HEK293 (cell line): ENCODE measurements around the gene LRRC7.

Experiments used
- CTCF ChIA-PET: fragments of 350-600 bp; formaldehyde crosslinking; extraction: SDS; loops from one replicate; lab custom pipeline; 2021; ENCODE audit warnings: antibody characterized with exemption; lab: Yijun Ruan, JAX
- POLR2A ChIA-PET: fragments of 300-600 bp; formaldehyde crosslinking; extraction: SDS; loops from one replicate; lab custom pipeline; 2020; ENCODE audit warnings: antibody characterized with exemption, inconsistent platforms; lab: Yijun Ruan, JAX
- H3K27ac ChIP-seq: fragments of 200-500 bp; sonication (Bioruptor generic); 2 replicates; pipeline ENCODE4 v1.5.1; 2014; ENCODE audit warnings: low read depth, low read length, control low read depth, inconsistent platforms; ENCODE audit errors: extremely low read depth
- H3K36me3 ChIP-seq, 2 experiments: fragments of 200-500 bp in 1 of 2; sonication (Bioruptor generic) in 1 of 2; 1 replicate in 1 of 2; 2 replicates in 1 of 2; pipeline ENCODE4 v1.5.1; 2014 to 2017; ENCODE audit warnings: inconsistent platforms in 2 of 2, low read length in 2 of 2; ENCODE audit not compliant: control insufficient read depth in 2 of 2, insufficient read depth in 1 of 2
- H3K4me1 ChIP-seq: fragments of 200-500 bp; sonication (Bioruptor generic); 2 replicates; pipeline ENCODE4 v1.5.1; 2014; ENCODE audit warnings: mild to moderate bottlenecking, low read length, inconsistent platforms; ENCODE audit not compliant: control insufficient read depth, insufficient read depth
- H3K4me3 ChIP-seq: 2 replicates; pipeline ENCODE4 v1.5.1; 2011; ENCODE audit warnings: low read depth, mild to moderate bottlenecking, control low read depth, low read length, moderate library complexity
- H3K9me3 ChIP-seq: fragments of 200-500 bp; sonication (Bioruptor generic); 2 replicates; pipeline ENCODE4 v1.5.1; 2014; ENCODE audit warnings: low read depth, low read length, inconsistent platforms; ENCODE audit not compliant: control insufficient read depth, insufficient read depth
- AEBP2 ChIP-seq: fragments of 450-650 bp; formaldehyde crosslinking; IDR thresholded peaks from 2 replicates; pipeline ENCODE4 v1.5.1; 2016; ENCODE audit warnings: missing biosample characterization, missing genetic modification characterization, borderline replicate concordance
- GLI4 ChIP-seq: fragments of 450-650 bp; formaldehyde crosslinking; IDR thresholded peaks from 2 replicates; pipeline ENCODE4 v1.5.1; 2016; ENCODE audit warnings: missing biosample characterization, missing genetic modification characterization
- HIC1 ChIP-seq: fragments of 450-650 bp; formaldehyde crosslinking; IDR thresholded peaks from 2 replicates; pipeline ENCODE4 v1.5.1; 2016; ENCODE audit warnings: missing biosample characterization, missing genetic modification characterization
- HOXD13 ChIP-seq: sonication (generic); formaldehyde crosslinking; IDR thresholded peaks from 2 replicates; pipeline ENCODE4 v1.8.0; 2022; ENCODE audit warnings: missing genetic modification reagents, borderline replicate concordance
- KLF1 ChIP-seq: fragments of 450-650 bp; formaldehyde crosslinking; IDR thresholded peaks from 2 replicates; pipeline ENCODE4 v1.5.1; 2016; ENCODE audit warnings: missing biosample characterization, missing genetic modification characterization
- KLF9 ChIP-seq: fragments of 450-650 bp; formaldehyde crosslinking; IDR thresholded peaks from 2 replicates; pipeline ENCODE4 v1.5.1; 2016; ENCODE audit warnings: missing biosample characterization, missing genetic modification characterization, low read depth
- PRDM6 ChIP-seq: fragments of 450-650 bp; formaldehyde crosslinking; IDR thresholded peaks from 2 replicates; pipeline ENCODE4 v1.5.1; 2017; ENCODE audit warnings: missing biosample characterization, missing genetic modification characterization
- REST ChIP-seq: fragments of 450-650 bp; formaldehyde crosslinking; IDR thresholded peaks from 2 replicates; pipeline ENCODE4 v1.5.1; 2016; ENCODE audit warnings: missing biosample characterization, missing genetic modification characterization
- SCRT2 ChIP-seq: fragments of 450-650 bp; formaldehyde crosslinking; IDR thresholded peaks from 2 replicates; pipeline ENCODE4 v1.5.1; 2016; ENCODE audit warnings: missing biosample characterization, missing genetic modification characterization
- SETDB1 ChIP-seq: IDR thresholded peaks from one replicate; pipeline ENCODE4 v1.6.1; 2017; ENCODE audit warnings: mild to moderate bottlenecking, low read length, moderate library complexity, mixed read lengths; ENCODE audit not compliant: insufficient read length
- ZBTB11 ChIP-seq: fragments of 450-650 bp; formaldehyde crosslinking; conservative IDR thresholded peaks from 2 replicates; pipeline ENCODE4 v1.5.1; 2016; ENCODE audit warnings: low read depth, missing biosample characterization, missing genetic modification characterization
- ZFHX2 ChIP-seq: fragments of 450-650 bp; formaldehyde crosslinking; conservative IDR thresholded peaks from 2 replicates; pipeline ENCODE4 v1.5.1; 2016; ENCODE audit warnings: missing biosample characterization, missing genetic modification characterization
- ZNF10 ChIP-seq: fragments of 450-650 bp; formaldehyde crosslinking; IDR thresholded peaks from 2 replicates; pipeline ENCODE4 v1.5.1; 2017; ENCODE audit warnings: missing biosample characterization, missing genetic modification characterization
- ZNF184 ChIP-seq: fragments of 450-650 bp; IDR thresholded peaks from 2 replicates; pipeline ENCODE4 v1.5.1; 2018; ENCODE audit warnings: missing biosample characterization, mild to moderate bottlenecking, missing genetic modification characterization
- ZNF223 ChIP-seq: fragments of 450-650 bp; formaldehyde crosslinking; IDR thresholded peaks from 2 replicates; pipeline ENCODE4 v1.5.1; 2016; ENCODE audit warnings: missing biosample characterization, missing genetic modification characterization
- ZNF24 ChIP-seq: fragments of 450-650 bp; formaldehyde crosslinking; IDR thresholded peaks from 2 replicates; pipeline ENCODE4 v1.5.1; 2016; ENCODE audit warnings: missing biosample characterization, missing genetic modification characterization
- ZNF266 ChIP-seq: fragments of 450-650 bp; formaldehyde crosslinking; IDR thresholded peaks from 2 replicates; pipeline ENCODE4 v1.5.1; 2016; ENCODE audit warnings: missing biosample characterization, missing genetic modification characterization, low read depth
- ZNF324 ChIP-seq: fragments of 450-650 bp; formaldehyde crosslinking; IDR thresholded peaks from 2 replicates; pipeline ENCODE4 v1.5.1; 2016; ENCODE audit warnings: missing biosample characterization, missing genetic modification characterization
- ZNF354C ChIP-seq: fragments of 450-650 bp; formaldehyde crosslinking; IDR thresholded peaks from 2 replicates; pipeline ENCODE4 v1.5.1; 2016; ENCODE audit warnings: missing biosample characterization, missing genetic modification characterization, low read depth, borderline replicate concordance
- ZNF501 ChIP-seq: fragments of 450-650 bp; formaldehyde crosslinking; IDR thresholded peaks from 2 replicates; pipeline ENCODE4 v1.5.1; 2016; ENCODE audit warnings: missing biosample characterization, missing genetic modification characterization
- ZNF529 ChIP-seq: fragments of 450-650 bp; formaldehyde crosslinking; IDR thresholded peaks from 2 replicates; pipeline ENCODE4 v1.5.1; 2017; ENCODE audit warnings: missing genetic modification characterization, missing biosample characterization; ENCODE audit not compliant: insufficient replicate concordance
- ZXDB ChIP-seq: fragments of 450-650 bp; formaldehyde crosslinking; IDR thresholded peaks from 2 replicates; pipeline ENCODE4 v1.5.1; 2016; ENCODE audit warnings: missing biosample characterization, missing genetic modification characterization

LRRC7 gene

GRCh38 chr1:69943030-69943429 lies 375.3 kb downstream of the LRRC7 start:
- Histone ChIP-seq H3K36me3 (no peaks in the 10 kb centered on the region), H3K4me3 (no peak overlapping the region), H3K27ac (no peak overlapping the region), H3K4me1 (no peaks in the 10 kb centered on the region), H3K9me3 (no peaks in the 10 kb centered on the region)
- TF ChIP-seq ZNF501 (tag by site-specific recombination): no peak
- no peak for TF ChIP-seq ZNF184
- TF ChIP-seq ZBTB11 (tag by site-specific recombination): no peak
- no peak for TF ChIP-seq ZNF324 (tag by site-specific recombination)
- no peak for TF ChIP-seq KLF1 (tag by site-specific recombination)
- TF ChIP-seq HOXD13: no peak
- TF ChIP-seq ZNF24: no peak
- TF ChIP-seq ZFHX2: no peak
- TF ChIP-seq SCRT2: peak; percentile 64
- ChIA-PET CTCF (interaction anchor here (0.6 kb wide), 1 partner anchor 787 kb away, joined by 4 read pairs; no protein-coding TSS in a partner anchor), POLR2A (no interaction called here)

- POLR2A ChIA-PET: no interaction called here
- CTCF ChIA-PET: interaction anchor here (0.6 kb wide), 1 partner anchor 74 kb away, joined by 4 read pairs; no protein-coding TSS in a partner anchor
- H3K27ac ChIP-seq: no peak overlapping the region
- no peaks in the 10 kb centered on the region for H3K9me3 ChIP-seq
- H3K4me1 ChIP-seq: no peaks in the 10 kb centered on the region
- no peaks in the 10 kb centered on the region for H3K36me3 ChIP-seq
- no peak overlapping the region for H3K4me3 ChIP-seq
- TF ChIP-seq ZNF266: peak; percentile 67; the same call in 1 of the 2 replicates
- TF ChIP-seq ZFHX2: no peak
- no peak for TF ChIP-seq PRDM6 (tag by site-specific recombination)
- peak; percentile 57; the same call in 1 of the 2 replicates for TF ChIP-seq ZXDB (tag by site-specific recombination)
- TF ChIP-seq ZNF354C (tag by site-specific recombination): no peak
- no peak for TF ChIP-seq KLF9
- no peak for TF ChIP-seq ZNF10 (tag by site-specific recombination)
- TF ChIP-seq HIC1: no peak
- TF ChIP-seq REST: peak; percentile 56
- peak; percentile 63 for TF ChIP-seq ZNF529
- TF ChIP-seq SETDB1: no peak
- TF ChIP-seq AEBP2 (tag by site-specific recombination): 0 out of 2 replicates have a peak, but pooled peaks have one; percentile 26
- TF ChIP-seq ZNF223 (tag by site-specific recombination): no peak
- TF ChIP-seq GLI4: no peak
Observed at GRCh38 chr1:69946935-69947334, 379.2 kb downstream of the LRRC7 start.
